HG02610 (cell line): ENCODE measurements around the gene EYA2.

Source experiments
- ATAC-seq: cut with Tn5 transposase; IDR thresholded peaks from one replicate; pipeline ENCODE4 v1.9.1; 2021; ENCODE audit warnings: mild to moderate bottlenecking, moderate library complexity; ENCODE audit not compliant: unreplicated experiment

The EYA2 gene

DNA sequence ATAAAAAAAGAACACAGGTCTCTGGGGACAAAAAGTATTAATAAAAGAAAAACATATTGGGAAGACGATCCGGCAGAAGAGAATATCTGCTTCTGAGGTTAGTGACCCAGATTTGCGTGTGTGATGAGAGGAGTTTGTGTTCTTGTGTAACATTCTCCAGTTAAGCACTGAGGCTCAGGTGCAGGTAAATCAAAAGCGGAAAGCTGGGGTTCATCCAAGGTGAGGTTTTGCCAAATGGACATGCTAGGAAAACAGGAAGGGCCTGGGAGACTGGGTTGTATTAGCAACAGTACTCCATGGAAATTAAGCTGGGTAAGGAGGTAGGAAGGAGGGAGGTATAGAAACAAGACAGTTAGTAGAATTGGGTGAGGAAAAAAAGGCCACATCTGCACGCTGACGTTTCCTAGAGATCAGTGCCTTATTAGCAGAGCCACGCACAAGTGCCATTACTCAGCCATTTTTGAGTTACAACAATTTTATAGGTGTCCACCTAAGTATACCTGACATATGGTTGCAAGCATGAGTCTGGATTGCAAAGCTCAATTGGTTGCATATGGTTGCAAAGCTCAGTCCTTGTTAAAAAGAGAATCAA is 322.3 kb downstream of the EYA2 start:
- no peak for ATAC-seq

DNA sequence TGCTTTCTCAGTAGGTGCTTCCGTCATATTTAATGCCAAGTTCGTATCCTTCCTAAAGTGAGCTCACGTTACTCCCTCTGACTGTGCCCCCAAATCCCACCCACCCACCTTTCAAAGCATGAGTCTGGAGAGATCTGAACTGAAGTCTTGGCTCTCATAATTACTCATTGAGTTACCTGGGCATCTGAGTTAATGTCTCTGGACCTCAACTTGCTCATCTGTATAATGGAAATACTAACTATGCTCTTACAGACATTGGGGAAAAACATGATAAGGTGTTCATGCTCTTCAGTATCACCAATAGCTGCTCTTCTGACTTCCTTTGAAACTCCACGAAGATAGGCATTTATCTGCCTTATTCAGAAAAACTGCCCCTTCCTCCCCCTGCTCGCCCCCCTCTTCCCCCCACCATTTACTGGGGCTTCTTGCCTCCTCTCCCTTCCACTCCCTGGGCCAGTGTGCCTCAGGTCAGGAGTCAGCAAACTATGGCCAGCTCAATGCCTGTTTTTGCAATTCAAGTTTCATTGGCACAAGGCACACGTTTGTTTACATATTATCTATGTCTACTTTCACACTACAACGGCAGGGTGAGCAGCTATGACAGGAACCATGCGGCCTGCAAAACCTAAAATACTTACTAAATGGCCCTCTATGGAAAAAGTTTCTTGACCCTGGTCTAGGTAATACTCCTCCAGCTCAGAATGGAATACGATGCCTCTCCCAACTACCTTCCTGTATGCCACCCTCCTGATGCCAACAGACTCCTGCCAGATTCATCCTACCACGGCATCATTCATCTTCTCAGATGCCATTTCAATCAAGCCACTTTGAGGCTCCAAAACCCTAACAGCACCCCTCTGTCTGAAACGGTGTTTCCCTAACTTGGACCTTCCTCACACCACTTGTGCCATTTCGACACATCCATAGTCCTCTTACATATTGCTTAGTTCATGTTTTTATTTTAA is 323.1 kb downstream of the EYA2 start:
- no peak for ATAC-seq

DNA sequence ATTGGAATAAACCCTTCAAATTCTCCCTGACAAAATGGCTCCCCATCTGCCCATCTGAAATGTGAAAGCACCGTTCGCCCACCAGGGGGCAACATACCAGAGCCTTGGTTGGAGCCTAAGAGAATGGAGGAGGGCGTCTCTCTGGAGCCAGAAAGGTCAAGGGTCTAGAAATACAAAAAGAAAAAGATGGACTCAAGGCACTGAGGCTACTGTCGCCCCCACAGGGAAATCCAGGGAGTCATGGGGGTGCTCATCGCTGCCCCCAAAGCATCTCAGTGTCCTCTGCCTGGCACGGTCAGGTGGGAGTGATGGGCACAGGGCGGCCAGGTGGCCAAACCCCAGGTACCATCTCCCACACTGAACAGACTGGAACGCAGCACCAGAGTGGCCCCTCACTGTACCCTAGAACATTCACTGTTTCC is 325.5 kb downstream of the EYA2 start:
- no peak for ATAC-seq

DNA sequence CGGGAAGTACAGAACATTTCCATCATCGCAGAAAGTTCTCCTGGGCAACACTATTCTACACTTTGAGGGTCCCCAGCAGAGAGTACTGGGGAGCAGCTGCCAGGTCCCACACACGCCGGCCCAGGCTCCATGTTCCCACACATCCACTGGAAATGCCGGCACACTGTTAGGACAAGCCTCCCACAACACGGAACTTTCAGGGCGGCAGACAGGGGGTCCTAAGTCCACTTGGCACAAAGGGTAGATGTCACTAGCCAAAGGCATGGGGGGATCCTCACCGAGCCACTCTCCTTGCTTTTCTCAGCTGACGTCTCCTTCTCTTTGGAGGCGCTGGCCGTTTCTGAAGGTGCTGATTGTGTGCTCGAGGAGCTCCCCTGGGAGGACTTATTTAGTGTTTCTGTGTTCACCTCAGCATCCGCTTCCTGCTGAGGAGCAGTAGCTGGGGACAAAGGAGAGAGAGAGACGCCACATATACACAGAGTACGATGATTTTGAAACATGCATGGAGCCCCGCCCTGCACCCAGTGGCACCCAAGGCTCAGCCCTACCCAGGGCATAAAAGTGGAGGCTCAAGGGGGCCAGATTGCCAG is 326.5 kb downstream of the EYA2 start:
- ATAC-seq = no peak

DNA sequence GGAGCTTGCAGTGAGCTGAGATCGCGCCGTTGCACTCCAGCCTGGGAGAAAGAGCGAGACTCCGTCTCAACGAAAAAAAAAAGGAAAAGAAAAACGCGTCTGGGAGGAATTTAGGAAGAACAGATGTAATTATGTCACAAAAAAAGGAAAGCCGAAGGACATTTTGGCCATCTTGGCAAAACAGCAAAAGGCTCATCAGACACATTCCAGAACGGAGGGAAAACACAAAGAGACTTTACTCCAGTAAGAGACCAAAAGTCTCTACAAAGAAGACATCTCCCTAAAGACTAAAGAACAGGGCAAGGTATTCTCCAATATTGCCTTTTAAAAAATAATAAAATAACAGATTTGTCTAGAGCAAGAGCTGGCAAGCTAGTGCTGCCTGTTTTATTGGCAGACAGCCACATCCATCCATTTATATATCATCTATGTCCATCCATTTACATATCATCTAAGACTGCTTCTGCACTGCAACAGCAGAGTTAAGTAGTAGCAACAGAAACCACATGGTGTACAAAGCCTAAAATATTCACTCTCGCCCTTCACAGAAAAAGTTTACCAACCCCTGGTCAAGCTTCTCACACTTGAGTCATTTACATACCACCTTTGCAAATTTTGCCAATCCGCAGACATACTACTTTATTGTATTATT is 328.0 kb downstream of the EYA2 start:
- ATAC-seq = no peak

DNA sequence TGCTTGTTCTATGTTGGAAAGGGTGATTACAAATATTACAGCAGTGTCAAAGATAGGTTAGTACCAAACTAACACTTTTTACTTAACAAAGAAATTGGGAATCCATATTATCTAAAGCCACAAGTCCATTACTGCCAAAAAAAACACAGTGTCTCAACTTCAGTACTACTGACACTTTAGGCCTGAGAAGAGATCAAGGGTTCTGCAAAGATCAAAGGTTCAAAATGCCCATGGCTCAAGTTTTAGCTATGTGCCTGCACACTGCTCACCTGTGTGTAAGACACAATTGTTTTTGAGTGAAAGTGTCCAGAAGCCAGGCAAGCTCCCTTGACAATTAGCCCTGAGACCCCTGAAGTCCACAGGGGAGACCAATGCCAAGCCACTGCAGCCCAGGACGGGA is 329.3 kb downstream of the EYA2 start:
- ATAC-seq = no peak

DNA sequence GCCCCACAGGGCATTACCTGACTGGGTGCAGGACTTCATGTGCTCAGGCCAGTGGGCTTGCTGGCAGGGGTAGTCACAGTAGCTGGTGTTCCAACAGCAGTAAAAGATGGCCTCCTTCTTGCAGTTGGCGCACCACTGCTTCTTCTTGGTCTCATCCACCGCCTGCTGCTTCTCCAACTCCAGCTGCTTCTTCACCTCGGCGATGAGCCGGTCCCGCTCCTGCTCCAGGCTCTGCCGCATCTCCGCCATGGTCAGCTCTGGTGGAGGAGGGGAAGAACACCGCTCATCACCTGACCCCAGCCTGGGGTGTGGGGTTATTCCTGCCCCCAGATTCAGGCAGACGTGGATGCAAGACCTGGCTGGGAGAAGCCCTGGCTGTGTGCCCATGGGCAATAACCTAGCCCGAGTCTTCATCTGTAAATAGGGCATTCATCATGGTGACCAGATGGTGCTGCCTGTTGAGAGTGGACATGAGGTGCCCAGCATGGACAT is 329.7 kb downstream of the EYA2 start:
- ATAC-seq = no peak

DNA sequence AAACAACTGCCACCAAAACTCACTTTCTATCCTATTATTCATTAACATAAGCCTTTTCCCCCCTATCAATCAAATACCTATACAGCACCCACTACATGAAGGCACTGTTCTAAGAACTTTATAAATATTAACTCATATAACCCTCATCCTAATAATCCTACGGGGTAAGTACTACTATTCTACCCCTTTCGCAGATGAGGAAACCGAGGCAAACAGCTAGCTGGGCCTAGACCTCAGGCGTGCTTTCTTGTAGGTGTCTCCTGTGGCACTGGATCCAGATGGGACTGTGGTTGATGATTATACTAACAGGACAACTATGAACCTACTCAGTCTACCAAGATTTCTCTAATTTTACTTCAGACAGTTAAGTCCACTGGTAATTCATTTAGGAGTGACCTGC is 330.2 kb downstream of the EYA2 start:
- ATAC-seq = no peak

DNA sequence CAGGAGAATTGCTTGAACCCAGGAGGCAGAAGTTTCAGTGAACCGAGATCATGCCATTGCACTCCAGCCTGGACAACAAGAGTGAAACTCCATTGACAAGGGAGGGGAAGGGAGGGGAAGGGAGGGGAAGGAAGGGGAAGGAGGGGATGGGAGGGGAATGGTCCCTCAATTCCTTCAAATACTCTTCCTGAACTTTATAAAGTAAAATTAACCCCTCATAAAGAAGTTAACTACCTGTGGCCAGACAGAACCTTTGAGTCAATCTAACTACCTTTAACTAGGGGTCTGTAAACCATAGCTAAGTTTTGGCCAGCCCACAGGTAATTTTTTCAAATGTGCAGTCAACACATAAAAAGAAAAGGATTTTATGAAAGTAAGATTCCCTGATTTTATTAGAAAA is 330.8 kb downstream of the EYA2 start:
- ATAC-seq = no peak

DNA sequence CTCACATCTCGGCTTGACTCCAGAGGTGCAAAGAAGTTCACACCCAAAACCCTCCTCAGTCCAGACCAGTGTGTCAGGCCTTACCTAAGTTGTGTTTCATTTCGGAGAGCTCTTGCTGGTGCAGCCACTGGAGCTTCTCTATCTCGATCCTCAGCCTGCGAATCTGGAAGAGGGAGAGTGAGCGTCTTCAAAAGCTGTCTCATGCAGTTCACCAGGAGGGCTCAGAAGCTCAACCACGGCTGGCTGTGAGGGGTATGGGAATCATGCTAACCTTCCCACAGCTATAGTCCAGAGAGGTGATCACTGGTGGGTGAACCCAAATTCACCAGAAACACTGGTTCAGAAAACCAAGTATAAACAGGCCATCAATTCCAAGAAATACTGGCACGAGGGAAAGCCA is 332.5 kb downstream of the EYA2 start:
- ATAC-seq = no peak

DNA sequence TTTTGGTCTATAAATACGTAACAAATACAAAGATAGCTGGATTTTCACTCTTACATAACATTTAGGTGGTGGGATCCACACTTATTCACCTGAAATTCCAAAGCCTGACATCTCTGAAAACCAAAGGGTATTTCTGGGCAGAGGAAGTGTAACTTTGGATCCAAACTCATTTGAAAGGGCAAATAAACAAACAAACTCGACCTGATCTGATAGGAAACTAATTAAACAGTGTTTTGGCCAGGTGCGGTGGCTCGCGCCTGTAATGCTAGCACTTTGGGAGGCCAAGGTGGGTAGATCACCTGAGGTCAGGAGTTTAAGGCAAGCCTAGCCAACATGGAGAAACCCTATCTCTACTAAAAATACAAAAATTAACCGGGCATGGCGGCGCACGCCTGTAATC is 332.9 kb downstream of the EYA2 start:
- no peak for ATAC-seq

DNA sequence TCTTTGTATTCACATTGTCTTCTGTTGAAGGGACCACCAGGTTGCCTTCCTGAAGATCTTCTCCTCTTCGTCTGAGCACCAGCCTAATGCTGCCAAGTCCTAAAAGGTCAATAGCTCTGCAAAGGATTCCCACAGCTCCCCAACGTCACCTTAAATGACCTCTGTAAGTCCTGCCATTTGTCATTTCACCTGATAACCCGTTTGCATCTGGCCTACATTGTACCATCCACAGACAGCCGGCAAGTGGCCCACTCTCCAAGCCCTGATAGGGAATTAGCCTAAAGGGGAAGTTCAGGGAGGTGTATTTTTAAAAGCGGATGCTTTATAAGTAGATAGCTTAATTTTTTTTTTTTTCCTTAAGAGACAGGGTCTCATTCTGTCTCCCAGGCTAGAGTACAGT is 334.0 kb downstream of the EYA2 start:
- ATAC-seq = no peak

DNA sequence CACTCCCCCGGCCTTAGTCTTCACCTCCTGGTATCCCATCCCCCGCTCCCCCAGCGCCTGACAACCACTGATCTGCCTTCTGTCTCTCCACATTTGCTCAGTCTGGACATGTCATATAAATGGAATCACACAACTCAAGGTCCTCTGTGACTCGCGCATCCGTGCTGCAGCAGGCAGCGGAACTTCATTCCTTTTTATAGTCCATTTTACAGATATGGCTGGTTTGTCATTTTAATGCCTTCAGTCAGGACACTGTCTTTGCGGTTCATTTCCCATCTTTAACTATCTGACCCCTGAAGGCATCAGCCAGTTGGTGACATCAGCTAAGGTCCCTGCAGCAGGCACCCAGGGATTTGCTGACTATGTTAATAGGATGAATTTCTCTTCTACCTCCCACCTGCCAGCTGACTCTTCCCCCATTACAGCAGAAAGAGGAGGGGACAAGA is 336.2 kb downstream of the EYA2 start:
- ATAC-seq = no peak

DNA sequence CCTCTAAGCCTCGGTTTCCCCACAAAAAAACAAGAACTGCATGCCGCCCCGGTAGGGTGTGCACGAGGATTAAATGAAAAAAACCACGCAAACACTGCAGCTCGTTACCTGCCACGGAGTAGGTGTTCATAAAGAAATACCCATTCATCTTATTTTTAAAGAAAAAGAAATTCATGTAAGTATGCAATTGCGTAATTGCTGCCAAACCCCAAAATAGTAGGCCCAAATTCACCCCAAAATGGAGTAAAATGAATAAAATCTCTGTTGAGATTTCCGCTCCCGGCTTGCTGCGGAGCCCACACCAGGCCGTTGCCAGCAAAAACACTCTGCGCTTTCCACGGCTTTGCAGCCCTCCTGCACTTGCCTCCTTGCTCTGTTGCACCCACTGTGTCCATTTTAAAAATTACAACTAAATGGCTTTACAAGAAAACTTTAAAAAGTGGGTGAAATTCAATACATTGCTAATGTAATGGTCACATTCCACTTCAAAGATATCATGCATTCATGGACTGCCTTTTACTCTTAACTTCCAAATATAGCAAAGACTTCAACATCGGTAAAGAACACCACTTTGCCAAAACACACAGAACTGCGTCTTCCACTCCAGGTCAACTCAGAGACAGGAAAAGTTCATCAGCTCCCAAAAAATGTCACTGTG is 336.9 kb downstream of the EYA2 start:
- no peak for ATAC-seq

DNA sequence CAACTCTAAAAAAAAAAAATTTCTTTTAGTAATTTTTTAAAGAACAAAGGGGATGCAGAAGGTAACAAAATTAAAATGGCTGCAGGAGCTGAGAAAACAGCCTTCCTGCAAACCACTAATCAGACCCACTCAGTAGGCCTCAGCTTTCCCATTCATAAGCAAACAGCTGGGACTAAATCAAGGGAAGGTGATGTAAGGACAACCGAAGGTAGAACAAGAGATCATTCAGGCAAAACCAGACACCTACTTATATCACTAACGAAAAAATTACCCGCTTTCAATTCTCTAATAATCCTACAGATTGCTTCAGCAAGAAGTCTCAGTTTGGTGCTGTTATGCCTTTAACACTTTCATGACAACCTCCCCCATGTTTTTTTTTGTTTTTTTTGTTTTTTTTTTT is 337.9 kb downstream of the EYA2 start:
- no peak for ATAC-seq

DNA sequence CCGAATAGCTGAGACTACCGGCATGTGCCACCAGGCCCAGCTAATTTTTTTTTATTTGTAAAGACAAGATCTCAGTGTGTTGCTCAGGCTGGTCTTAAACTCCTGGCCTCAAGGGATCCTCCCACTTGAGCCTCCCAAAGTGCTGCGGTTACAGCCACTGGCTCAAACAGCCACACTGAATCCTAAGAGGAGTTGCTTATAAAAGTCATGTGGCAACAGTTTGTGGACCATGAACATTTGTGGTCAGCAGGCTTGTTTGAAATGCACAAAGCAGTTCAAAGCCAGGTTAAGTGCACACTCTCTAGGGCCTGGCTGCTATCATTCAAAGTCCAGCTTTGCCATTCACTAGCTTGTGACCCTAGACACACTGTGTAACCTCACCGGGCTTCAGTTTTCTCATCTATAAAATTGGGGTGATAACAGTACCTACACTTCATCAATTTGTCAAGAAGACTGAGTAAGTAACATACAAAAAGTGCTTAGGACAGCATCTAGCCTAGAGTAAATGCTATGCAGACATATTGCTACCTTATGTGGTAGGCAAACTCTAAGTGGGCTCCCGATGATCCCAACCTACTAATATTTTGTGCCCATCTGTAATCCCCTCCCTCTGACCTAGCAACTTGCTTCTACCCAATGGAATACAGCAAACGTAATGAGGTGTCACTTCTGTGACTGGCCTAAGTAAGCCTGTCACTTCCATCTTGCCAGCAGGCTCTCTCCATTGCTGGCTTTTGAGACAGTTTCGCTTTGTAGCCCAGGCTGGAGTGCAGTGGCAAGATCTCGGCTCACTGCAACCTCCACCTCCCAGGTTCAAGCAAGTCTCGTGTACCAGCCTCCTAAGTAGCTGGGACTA is 338.9 kb downstream of the EYA2 start:
- ATAC-seq = no peak

DNA sequence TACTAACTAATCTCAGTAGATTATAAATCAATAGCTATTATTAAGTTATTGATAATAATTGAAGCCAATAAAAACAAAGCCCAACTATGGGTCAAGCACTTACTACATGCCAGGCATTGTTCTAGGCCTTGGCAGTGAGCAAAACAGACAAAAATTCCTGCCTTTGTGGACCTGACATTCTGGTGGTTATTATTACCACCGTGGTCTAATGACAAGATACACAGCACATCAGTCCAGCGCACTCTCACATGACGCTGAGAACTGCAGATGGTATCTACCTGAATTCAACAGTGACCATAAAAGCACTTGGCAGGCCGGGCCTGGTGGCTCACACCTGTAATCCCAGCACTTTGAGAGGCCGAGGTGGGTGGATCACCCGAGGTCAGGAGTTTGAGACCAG is 340.5 kb downstream of the EYA2 start:
- ATAC-seq = no peak

DNA sequence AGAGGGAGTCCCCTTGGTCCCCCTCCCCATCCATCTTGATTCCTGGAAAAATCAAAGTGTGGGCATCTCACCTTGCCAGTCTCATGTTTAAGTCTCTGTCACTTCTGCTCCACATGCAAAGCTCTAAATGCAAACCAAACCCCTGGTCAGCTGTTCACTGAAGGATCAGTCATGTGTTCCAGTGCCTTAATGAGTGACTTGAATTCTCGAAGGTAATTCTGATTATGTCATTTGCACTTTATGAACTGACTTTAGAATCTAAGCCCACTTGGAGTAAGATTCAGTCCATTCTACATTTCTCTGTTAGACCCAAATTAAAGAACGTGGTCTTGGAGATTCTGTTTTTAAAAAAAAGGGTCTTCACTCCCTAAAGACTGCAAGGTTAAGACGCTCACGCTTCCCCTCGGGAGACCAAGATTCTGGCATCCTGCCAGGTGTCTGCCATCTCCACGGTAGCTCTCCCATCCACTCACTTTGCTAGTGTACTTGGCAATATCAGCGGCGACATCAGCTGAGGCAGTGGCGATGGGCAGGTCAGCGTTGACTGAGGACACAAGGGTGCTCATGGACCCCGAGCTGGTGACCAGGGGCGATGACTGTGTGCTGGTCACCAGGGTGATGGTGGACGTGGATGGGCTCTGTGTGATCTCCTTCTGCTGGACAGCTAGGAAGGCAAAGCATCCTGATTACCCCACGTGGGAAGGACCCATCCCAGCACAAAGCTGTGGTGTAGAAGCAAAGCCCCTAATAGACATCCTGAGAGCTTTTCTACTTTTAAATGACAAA is 341.4 kb downstream of the EYA2 start:
- ATAC-seq = no peak

DNA sequence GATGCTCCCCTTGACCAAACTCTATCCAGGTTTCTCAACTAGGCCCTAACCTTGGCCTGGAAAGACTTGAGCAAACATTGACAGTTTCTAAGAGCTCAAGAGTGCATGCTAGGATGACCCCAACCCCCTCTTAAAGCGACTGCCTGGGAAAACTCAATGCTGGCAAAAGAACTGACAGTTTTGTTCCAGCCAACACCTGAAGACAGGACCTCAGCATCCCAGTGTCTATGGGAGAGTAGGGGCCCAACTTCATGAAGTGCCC is 341.9 kb downstream of the EYA2 start:
- ATAC-seq = no peak
